Stimulated activated CD4-positive, alpha-beta T cell treated with anti-CD3 and anti-CD28 coated beads, Interleukin-1b, Interleukin-23, amount 100 ng/mL, for 24 hours (primary cell): ENCODE results near the gene GP1BB.

Experiments used
- DNase-seq, 4 experiments: peaks; one replicate each; pipeline ENCODE4 v3.0.0-alpha.2; 2020; ENCODE audit warnings: low read depth in 4 of 4, low spot score in 1 of 4

Gene GP1BB

DNA sequence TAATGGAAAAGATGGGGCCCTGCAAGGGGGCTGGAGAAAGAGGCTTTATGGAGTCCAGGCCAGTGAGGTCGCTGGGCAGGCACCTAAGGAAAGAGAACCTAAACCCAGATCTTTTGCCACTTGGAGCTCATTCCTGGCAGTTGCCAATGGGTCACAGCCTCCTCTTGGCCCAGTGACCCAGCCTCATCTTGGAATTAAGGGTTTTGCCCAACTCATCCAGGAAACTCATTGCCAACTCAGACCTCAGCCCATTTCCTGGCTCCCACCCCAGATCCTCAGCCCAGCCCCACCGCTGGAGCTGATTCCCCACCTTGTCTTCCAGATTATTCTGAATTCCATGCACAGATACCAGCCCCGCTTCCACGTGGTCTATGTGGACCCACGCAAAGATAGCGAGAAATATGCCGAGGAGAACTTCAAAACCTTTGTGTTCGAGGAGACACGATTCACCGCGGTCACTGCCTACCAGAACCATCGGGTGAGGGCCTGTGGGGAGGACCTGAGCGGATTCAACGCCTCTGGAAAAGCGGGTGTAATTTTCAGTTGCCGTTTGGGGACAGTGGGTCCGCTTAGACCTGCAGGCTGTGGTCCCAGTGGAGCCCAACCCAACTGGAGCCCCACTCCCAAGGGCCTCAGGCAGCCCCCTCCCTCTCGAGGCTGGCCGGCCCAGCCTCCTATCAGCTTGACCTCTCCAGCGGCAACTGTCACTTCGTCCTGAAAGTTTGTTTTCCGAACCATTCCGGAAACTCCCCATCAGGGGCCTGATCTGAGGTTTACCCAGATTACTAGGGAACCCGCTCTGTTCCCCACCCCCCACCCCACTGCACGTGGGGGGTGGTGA lies 41.5 kb downstream of the GP1BB start:
- DNase-seq: no peak

GRCh38 chr22:19765477-19766239 lies 42.3 kb downstream of the GP1BB start:
- no peak for DNase-seq

- no peak for DNase-seq
Measured at GRCh38 chr22:19766240-19766510, 42.8 kb downstream of the GP1BB start.

DNA sequence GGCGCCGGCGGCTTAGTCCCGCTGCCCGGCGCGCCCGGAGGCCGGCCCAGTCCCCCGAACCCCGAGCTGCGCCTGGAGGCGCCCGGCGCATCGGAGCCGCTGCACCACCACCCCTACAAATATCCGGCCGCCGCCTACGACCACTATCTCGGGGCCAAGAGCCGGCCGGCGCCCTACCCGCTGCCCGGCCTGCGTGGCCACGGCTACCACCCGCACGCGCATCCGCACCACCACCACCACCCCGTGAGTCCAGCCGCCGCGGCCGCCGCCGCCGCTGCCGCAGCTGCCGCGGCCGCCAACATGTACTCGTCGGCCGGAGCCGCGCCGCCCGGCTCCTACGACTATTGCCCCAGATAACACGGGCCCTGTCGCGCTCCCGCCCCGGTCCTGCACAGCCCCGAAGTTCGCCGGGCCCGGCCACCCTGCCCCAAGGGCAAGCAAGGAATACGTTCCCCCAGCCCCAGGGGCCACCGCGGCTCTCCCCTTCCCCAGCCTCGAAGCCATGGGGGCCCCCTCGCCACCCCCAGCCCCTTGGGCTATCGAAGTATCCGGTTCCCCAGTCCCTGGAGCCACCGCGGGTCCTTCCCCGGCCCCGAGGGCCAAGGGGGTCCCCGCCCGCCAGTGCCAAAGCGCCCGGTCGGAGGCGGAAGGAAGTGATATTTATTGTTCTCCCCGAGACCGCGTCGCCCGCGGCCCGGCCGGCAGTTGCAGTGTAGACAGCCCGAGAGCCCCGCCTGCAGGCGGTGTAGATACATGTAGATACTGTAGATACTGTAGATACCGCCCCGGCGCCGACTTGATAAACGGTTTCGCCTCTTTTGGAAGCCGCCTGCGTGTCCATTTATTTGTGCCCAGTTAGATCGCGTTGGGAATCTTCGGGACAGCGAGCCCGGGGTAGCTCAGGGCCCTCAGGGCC lies 43.4 kb downstream of the GP1BB start:
- DNase-seq: peak in 3 of 4 experiments; percentile 7 to 38 (median 25)

- no peak for DNase-seq
Measured at GRCh38 chr22:19767427-19768341, 44.3 kb downstream of the GP1BB start.

- no peak for DNase-seq
Measured at GRCh38 chr22:19769393-19769715, 46.0 kb downstream of the GP1BB start.

DNA sequence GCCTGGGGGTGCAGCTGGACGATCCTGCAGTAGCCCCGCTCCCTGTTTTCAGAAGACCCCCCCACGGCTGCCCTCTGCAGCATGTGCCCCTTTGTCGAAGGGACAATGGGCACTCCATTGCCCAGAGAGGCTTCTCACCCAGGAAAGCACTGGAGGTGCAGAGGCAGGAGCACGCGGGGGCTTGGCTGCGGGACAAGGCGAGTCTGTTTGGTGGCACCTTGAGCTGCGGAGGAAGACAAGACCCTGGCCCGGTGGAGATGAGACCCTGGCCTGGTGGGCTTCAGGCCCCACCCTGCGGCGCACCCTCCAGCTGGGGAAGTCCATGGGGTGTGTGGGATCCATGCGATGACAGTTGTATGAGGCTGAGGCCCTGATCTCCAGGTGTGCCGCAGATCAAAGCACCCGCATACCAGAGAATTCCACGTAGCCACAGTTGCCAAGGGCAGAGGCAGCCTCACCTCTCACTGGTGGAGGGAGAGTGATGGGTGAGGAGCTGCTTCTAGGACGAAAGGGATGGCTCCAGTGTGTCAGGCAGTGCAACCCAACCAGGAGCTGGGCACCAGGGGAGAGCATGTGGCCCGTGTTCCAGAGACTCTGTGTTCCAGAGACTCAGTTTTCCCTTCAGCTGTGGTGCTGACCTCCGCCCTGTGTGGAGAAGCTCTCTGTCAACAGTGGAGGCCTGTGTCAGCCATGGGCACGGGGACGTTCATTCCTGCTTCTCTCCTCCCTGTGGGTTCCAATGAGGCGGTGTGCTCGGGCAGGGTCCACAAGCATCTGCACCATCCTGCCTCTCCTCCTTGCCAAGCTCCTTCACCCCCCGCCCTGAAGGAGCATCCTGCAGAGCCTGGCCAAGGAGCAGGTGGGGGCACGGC lies 47.2 kb downstream of the GP1BB start:
- DNase-seq: no peak

DNA sequence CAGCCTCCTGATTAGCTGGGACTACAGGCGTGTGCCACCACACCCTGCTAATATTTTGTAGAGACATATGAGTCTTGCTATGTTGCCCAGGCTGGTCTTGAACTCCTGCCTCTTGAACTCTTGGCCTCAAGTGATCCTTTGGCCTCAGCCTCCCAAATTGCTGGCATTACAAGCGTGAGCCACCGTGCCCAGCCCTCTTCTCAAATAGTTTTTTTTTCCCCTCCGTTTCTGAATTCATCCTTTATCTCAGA lies 49.0 kb downstream of the GP1BB start:
- no peak for DNase-seq

DNA sequence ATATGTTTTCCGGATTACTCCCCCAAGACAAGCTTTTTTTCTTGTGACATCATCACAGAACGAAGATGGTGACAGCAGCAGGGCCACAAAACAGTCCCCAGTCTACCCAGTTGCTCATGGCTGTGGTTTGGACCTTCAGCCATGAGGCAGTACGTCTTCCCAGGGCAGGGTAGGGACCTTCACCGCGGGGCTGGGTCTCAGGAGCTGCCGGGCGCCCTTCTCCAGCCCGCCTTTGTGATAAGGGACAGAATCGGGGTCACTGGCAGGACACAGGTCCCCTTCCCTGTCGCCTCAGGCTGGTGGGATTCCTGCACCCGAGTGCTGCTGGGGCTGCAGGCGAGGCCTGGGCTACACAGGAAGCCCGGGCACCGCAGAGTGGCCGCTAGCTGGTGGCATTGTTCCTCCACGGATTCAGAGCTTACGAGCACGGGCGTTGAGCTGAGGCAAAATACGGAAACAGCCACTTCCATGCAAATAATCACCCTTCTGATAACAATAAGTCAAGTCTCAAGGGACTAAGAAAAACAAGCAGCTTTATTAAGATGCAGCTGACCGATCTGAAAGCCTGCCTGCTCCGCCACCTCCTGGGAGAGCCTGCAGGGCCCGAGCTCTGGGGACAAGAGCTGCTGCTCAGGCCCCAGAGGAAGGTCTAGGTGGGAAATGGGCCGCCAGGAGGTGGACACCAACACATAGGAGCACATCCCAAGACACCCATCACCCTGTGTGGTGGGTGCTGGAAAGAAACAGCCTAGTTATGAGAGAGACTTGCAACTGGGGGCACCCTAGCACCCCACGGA lies 49.5 kb downstream of the GP1BB start:
- no peak for DNase-seq

DNA sequence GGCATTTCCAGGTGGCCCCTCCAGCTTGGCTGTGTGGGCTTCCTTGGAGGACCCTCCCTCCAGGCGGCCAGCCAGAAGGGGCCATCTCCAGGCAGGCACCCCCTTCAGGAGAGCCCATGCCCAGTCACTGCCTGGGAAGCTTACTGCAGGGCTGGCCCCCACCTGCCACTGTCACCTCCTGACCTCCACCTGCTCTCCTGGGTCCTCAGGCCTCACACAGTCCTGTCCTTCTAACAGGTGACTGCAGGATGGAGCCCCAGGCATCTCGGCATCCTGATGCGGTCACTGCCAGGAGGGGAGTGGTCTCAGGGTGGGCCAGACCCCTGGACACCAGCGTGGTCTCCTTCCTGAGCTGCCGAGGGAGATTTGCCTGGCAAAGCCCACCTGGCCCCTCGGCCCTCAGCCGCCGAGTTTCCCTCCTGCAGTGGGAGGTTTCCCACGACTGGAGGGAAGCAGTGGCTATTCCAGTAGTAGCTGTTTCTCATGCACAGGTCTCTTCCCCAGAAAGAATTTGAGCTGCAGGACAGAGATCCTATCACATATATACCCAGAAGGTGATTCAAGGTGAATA lies 50.2 kb downstream of the GP1BB start:
- DNase-seq: no peak
